KG1 (cell line): ENCODE measurements around the gene PRND.
"Not testable (repeated sequence)": the region's sequence is repeated elsewhere in the genome, so short reads cannot be mapped to it uniquely, and the experiment has no call there.

Experiments used
- DNase-seq: peaks from one replicate; lab custom pipeline; 2025; lab: John Stamatoyannopoulos, UW

Gene PRND

GRCh38 chr20:4721719-4722118, at the start of gene PRND:
PRND (plus strand) TSS chr20:4721909; CDS start chr20:4724552, 2,643 bp downstream.
- no peak for DNase-seq

GRCh38 chr20:4672948-4673347, 48.8 kb upstream of the PRND start:
- no peak for DNase-seq

GRCh38 chr20:4673371-4674001, 48.2 kb upstream of the PRND start:
- no peak for DNase-seq

DNA sequence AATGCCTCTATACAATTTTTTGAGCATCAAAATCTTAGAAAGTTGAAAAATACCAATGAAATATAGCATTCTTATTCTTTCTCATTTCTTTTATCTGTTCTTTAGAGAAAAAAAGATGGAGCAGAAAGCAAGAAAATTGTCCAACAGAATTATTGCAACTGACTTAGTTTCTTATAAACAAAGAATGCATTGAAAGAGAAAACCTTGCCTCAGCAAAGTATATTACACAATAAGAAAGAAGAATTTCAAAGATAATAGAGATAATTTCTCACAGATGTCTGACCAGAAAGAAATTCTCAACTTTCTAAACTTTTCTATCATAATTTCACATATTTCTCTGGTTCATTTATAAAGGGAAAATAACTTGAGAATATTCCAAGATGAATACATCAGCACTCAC, 47.0 kb upstream of the PRND start:
- no peak for DNase-seq

- no peak for DNase-seq
Observed at GRCh38 chr20:4677846-4678245, 43.9 kb upstream of the PRND start.

DNA sequence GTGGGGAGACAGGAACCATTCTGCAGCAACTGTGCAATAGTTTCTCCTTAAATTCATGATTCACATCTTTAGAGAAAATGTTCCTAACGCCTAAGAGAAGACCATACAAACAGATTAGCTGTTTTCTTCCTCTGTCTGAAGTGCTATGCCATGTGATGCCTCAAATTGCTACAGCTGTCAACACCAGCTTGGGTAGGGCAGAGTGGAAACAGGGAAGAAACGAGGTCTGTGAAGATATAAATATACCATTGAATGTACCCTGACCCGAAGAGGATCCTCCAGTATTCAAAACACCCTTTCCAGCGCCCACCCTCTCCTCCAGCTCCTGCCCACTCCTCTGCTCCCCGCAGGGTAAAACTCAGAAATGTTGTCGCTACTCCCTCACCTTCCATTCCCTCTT, 40.3 kb upstream of the PRND start:
- DNase-seq, result no peak

GRCh38 chr20:4681991-4682401, 39.7 kb upstream of the PRND start:
- no peak for DNase-seq

GRCh38 chr20:4682682-4683081, 39.0 kb upstream of the PRND start:
- no peak for DNase-seq

DNA sequence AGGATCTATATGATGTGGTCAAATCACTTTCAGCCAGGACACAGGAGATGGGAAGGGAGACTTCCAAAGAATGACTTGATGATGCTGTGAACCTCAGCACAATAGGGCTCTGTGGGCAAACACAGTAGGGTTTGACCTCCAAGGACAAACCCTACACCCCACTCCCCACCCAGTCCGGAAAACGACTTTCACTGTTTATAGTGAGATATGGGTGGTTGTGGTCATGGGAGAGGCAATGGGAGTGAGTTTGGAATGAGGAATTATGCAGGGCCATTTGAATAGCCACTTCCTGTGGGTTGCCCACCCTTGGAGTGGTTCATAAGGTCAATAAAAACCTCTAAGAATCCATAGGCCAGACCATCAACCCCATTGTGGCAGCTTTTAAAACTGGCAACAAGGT, 38.4 kb upstream of the PRND start:
- no peak for DNase-seq

DNA sequence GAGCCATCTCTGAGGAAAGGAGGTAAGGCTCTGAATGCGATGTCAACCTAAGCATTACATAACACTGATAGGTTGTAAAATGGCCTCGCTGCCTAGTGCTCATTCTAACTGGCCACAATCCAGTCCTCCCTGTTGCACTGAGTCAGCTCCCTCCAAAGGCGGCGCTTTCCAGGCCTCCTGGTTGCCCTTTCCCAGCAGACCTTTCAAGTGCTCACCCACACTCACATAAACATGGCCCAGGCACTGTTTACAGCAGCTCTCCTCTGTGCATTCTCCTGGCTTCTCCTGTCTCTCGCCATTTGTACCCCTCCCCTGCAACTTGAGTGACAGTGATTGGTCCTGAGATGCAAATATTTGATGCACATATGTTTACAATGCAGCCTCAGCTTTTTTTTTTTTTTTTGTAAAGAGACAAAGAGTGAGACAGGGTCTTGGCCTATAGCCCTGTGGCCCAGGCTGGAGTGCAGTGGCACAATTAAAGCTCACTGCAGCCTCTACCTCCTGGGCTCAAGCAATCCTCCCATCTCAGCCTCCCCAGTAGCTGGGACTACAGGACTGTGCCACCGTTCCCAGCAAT, 36.8 kb upstream of the PRND start:
- DNase-seq, result no peak

GRCh38 chr20:4685923-4686221, 35.8 kb upstream of the PRND start:
- no peak for DNase-seq

DNA sequence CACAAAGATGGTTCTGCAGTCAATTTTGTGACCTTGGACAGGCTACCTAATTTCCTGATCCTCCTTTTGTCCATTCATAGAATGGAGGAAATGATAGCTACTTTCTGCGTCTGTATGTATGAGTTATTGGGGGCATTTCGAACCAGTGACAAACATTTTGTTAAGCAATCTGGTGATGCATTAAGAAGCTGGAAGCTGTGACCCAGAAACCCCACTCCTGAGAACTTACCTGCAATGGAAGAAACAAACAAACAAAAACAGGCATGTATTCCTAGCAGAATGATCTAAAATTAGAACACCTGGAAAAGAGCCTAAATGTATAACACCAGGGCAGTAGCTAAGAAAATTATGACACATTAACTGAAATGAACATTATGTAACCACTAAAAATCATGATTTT, 33.4 kb upstream of the PRND start:
- no peak for DNase-seq

DNA sequence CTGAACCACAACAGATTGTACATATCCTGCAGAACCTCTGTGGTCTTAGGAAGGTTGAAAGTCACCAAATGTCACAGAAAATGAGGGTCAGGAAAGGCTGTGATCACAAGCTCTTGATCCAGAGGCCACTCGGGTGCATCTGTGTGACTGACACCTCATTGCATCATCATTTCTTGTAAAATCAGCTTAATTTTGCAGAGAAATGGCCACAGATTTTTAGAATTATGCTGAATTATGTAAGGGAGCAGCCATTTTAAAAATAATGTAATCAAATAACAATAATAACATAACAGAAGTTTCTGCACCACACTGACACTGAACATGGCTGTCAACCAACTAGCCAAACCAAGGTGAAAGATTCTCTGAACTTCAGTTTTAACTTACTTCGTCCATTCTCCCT, 32.5 kb upstream of the PRND start:
- DNase-seq, result no peak

GRCh38 chr20:4691753-4692152, 30.0 kb upstream of the PRND start:
- no peak for DNase-seq

DNA sequence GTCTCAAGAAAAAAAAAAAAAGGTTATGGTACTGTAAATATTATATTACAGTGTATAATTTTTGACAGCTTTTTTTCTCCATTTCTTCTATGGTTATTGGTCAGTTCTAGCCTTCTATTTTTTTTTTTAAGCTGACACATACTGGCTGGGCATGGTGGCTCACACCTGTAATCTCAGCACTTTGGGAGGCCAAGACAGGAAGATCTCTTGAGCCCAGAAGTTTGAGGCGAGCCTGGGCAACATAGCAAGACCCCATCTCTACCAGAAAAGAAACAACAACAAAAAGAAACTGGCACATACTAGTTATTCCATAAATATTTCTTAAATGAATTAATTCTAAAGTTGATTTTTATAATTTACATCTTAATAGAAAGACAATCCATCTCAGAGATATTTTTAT, 27.6 kb upstream of the PRND start:
- DNase-seq, result no peak

- DNase-seq, result no peak
Observed at GRCh38 chr20:4697189-4697830, 24.4 kb upstream of the PRND start.

DNA sequence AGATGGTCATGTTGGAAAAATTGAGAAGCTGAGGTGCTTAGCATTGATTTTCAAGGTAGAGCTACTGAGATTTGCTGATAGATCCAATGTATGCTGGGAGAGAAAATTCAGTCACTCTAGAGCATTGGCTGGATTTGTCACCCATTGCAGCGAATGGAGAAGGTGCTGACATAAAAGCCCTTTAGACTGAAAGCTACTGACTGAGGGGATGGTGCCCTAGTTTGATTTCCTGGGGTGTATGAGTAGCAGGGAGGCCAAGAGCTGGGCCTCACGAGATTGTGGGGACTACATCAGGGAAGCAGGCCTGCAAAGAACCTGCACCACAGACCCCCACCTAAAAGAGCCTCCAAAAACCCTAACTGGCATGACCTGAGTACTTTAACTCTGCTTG, 23.9 kb upstream of the PRND start:
- DNase-seq, result no peak

- DNase-seq, result no peak
Observed at GRCh38 chr20:4699216-4699615, 22.5 kb upstream of the PRND start.

DNA sequence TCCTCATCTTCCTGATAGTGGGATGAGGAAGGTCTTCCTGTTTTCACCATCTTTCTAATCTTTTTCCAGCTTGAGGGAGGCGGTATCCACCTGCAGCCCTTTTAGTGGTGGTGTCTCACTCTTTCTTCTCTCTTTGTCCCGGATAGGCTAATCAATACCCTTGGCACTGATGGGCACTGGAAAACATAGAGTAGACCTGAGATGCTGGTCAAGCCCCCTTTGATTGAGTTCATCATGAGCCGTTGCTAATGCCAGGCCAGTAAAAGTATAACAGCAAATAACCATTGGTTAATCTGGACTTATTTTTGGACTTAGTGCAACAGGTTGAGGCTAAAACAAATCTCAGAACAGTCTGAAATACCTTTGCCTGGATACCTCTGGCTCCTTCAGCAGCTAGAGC, 21.8 kb upstream of the PRND start:
- DNase-seq, result no peak

- DNase-seq, result no peak
Observed at GRCh38 chr20:4702562-4703280, 19.0 kb upstream of the PRND start.

GRCh38 chr20:4703281-4703676, 18.4 kb upstream of the PRND start:
- DNase-seq, result no peak

GRCh38 chr20:4706941-4707340, 14.8 kb upstream of the PRND start:
- DNase-seq, result not testable (repeated sequence)

DNA sequence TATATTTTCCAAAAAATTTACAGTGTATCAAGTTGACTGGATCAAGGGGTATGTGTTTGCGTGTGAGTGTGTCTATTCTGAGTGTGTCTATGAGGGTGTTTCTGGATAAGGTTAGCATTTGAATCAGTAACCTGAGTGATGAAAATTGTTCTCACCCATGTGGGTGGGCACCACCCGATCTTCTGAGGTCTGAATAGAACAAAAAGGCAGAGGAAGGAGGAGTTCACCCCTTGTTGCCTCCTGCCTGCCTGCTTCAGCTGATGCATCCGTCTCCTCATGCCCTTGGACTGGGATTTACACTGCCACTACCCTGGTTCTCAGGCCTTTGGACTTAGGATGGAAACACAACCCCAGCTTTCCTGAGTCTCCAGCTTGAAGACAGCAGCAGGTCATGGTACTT, 13.7 kb upstream of the PRND start:
- DNase-seq, result no peak
